Ureter (tissue), 1 donor: ENCODE measurements around the gene CADPS2. TPM values are rescaled to one million over a fixed set of nuclear protein-coding genes. Genes with fewer than 3 reads are reported as not detected.

ENCODE experiments used
- DNase-seq: peaks from one replicate; pipeline ENCODE4 v3.0.0-alpha.2; 2020; ENCODE audit warnings: low spot score
- total RNA-seq: library from RNA; stranded (reverse); gene quantifications from one replicate; pipeline ENCODE4 v1.2.4, GENCODE V29; 2023
- donor health status: DM: yes; HTN: yes; CAD: no.

The CADPS2 gene
- total RNA-seq, 1 donor from 2014 or later = 25.8 TPM

- no peak for DNase-seq
These were observed 431.3 kb downstream of the CADPS2 start for GRCh38 chr7:122454776-122455507.

- no peak for DNase-seq
These were observed 432.8 kb downstream of the CADPS2 start for GRCh38 chr7:122453432-122453831.

GRCh38 chr7:122448893-122449589 is 437.2 kb downstream of the CADPS2 start:
- DNase-seq = no peak

- no peak for DNase-seq
These were observed 443.3 kb downstream of the CADPS2 start for GRCh38 chr7:122442929-122443328.

GRCh38 chr7:122438492-122438891 is 447.8 kb downstream of the CADPS2 start:
- no peak for DNase-seq

- DNase-seq = no peak
These were observed 448.3 kb downstream of the CADPS2 start for GRCh38 chr7:122438006-122438405.

GRCh38 chr7:122433765-122434164 is 452.5 kb downstream of the CADPS2 start:
- no peak for DNase-seq

GRCh38 chr7:122430710-122431109 is 455.6 kb downstream of the CADPS2 start:
- no peak for DNase-seq

GRCh38 chr7:122429926-122430325 is 456.3 kb downstream of the CADPS2 start:
- DNase-seq = no peak

GRCh38 chr7:122425731-122426130 is 460.5 kb downstream of the CADPS2 start:
- DNase-seq = no peak

GRCh38 chr7:122423591-122423990 is 462.7 kb downstream of the CADPS2 start:
- DNase-seq = no peak

GRCh38 chr7:122416336-122416735 is 469.9 kb downstream of the CADPS2 start:
- DNase-seq = no peak

GRCh38 chr7:122415510-122415909 is 470.8 kb downstream of the CADPS2 start:
- no peak for DNase-seq

GRCh38 chr7:122413339-122413738 is 472.9 kb downstream of the CADPS2 start:
- no peak for DNase-seq

- DNase-seq = no peak
These were observed 473.4 kb downstream of the CADPS2 start for GRCh38 chr7:122412883-122413282.

GRCh38 chr7:122412441-122412840 is 473.8 kb downstream of the CADPS2 start:
- DNase-seq = no peak

GRCh38 chr7:122407195-122407594 is 479.1 kb downstream of the CADPS2 start:
- no peak for DNase-seq

GRCh38 chr7:122403113-122403512 is 483.1 kb downstream of the CADPS2 start:
- DNase-seq = no peak

GRCh38 chr7:122402235-122402634 is 484.0 kb downstream of the CADPS2 start:
- no peak for DNase-seq

- no peak for DNase-seq
These were observed 488.9 kb downstream of the CADPS2 start for GRCh38 chr7:122397381-122397780.

- no peak for DNase-seq
These were observed 491.7 kb downstream of the CADPS2 start for GRCh38 chr7:122394512-122394911.

- DNase-seq = no peak
These were observed 501.7 kb downstream of the CADPS2 start for GRCh38 chr7:122384528-122384927.

- no peak for DNase-seq
These were observed 502.3 kb downstream of the CADPS2 start for GRCh38 chr7:122383934-122384333.
